ENCODE results near the gene GRM2.

- TF ChIP-seq TAF1 (IDR thresholded peaks at IDR 0.05; ENCODE audit: borderline replicate concordance, insufficient read depth, low read length) (no peak), POLR2AphosphoS5 (IDR thresholded peaks at IDR 0.05; ENCODE audit: low read depth, low read length) (no peak), SIN3A (IDR thresholded peaks at IDR 0.05; ENCODE audit: borderline replicate concordance, insufficient read depth, low read length) (no peak)
These were observed 27.1 kb upstream of the GRM2 start for GRCh38 chr3:51679777-51680176.

Measured in PFSK-1 (cell line).